ENCODE results near the gene SHCBP1L. TPM values are rescaled to one million over a fixed set of nuclear protein-coding genes. Genes with fewer than 3 reads are reported as not detected.

The SHCBP1L gene
- total RNA-seq, 1 experiment from 2014 or later: not detected

DNA sequence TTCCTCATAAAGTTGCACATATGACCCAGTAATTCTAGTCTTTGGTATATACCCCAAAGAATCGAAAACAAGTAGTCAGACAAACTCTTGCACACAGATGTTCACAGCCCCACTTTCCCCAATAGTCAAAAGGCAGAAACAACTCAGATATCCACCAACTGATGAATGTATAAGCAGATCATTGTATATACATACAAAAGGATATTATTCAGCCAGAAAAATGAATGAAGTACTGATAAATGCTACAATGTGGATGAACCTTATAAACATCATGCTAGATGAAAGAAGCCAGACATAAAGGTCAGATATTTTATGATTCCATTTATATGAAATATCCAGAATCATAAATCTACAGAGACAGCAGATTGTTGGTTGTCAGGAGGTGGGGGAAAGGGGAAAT lies 27.3 kb downstream of the SHCBP1L start:
- Histone ChIP-seq H3T11ph (ENCODE audit: low read length) (no peak overlapping the region), H3K4me2 (ENCODE audit: insufficient read depth, insufficient read length, low read length) (no peak overlapping the region), H2AFZ (ENCODE audit: low read length) (no peak overlapping the region), H4K5ac (ENCODE audit: insufficient read length, low read depth, low read length) (no peak overlapping the region), H2BK5ac (ENCODE audit: insufficient read length, low read length) (no peak overlapping the region), H3K79me2 (ENCODE audit: insufficient read depth, low read length) (no peaks in the 10 kb centered on the region), H3K18ac (ENCODE audit: insufficient read length, low read depth, low read length) (no peak overlapping the region), H2BK120ac (ENCODE audit: low read depth, low read length, poor library complexity, severe bottlenecking) (no peak overlapping the region), H2AK5ac (ENCODE audit: insufficient read length, low read length) (no peak overlapping the region), H3K14ac (ENCODE audit: insufficient read depth, low read length) (no peak overlapping the region), H2BK15ac (ENCODE audit: low read depth, low read length) (no peak overlapping the region), H3K9ac (ENCODE audit: extremely low read depth, insufficient read length, low read length) (no peak overlapping the region), H3K79me1 (ENCODE audit: insufficient read depth, low read depth, low read length, poor library complexity, severe bottlenecking) (no peaks in the 10 kb centered on the region), H4K8ac (replicated peaks; ENCODE audit: insufficient read length, low read depth, low read length) (no peak overlapping the region), H3K9me3 (ENCODE audit: control insufficient read depth, low read depth, low read length) (no peaks in the 10 kb centered on the region), H3K4ac (ENCODE audit: low read depth, low read length) (no peak overlapping the region), H2BK12ac (ENCODE audit: insufficient read length, low read depth, low read length) (no peak overlapping the region), H4K20me1 (ENCODE audit: control insufficient read depth, insufficient read depth, insufficient read length) (no peaks in the 10 kb centered on the region), H4K91ac (ENCODE audit: insufficient read length, low read depth, low read length) (no peak overlapping the region), H2BK20ac (ENCODE audit: low read depth, low read length, poor library complexity, severe bottlenecking) (no peak overlapping the region), H3K4me1 (ENCODE audit: insufficient read depth, low read length) (no peaks in the 10 kb centered on the region), H3K27ac (ENCODE audit: insufficient read length, low read depth, low read length) (no peak overlapping the region), H3K27me3 (ENCODE audit: insufficient read depth, low read length) (no peaks in the 10 kb centered on the region), H3K23ac (ENCODE audit: insufficient read length, low read depth, low read length) (no peak overlapping the region), H3K23me2 (ENCODE audit: insufficient read length, low read depth, low read length, poor library complexity, severe bottlenecking) (no peaks in the 10 kb centered on the region), H3K56ac (ENCODE audit: insufficient read length, low read depth, low read length) (no peak overlapping the region)
- TF ChIP-seq, protein P1, sequence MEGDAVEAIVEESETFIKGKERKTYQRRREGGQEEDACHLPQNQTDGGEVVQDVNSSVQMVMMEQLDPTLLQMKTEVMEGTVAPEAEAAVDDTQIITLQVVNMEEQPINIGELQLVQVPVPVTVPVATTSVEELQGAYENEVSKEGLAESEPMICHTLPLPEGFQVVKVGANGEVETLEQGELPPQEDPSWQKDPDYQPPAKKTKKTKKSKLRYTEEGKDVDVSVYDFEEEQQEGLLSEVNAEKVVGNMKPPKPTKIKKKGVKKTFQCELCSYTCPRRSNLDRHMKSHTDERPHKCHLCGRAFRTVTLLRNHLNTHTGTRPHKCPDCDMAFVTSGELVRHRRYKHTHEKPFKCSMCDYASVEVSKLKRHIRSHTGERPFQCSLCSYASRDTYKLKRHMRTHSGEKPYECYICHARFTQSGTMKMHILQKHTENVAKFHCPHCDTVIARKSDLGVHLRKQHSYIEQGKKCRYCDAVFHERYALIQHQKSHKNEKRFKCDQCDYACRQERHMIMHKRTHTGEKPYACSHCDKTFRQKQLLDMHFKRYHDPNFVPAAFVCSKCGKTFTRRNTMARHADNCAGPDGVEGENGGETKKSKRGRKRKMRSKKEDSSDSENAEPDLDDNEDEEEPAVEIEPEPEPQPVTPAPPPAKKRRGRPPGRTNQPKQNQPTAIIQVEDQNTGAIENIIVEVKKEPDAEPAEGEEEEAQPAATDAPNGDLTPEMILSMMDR (conservative IDR thresholded peaks at IDR 0.05): no peak
- WGBS (ENCODE audit: extremely low coverage, insufficient read length, low lambda C conversion rate): no CpG with 5 or more reads among the region's 1 CpG
- H3K4me3 Mint-ChIP-seq: no peak overlapping the region
- no peak for DNase-seq
- no peaks in the 10 kb centered on the region for H3K36me3 Mint-ChIP-seq (ENCODE audit: insufficient read depth in 1 of 3, low read depth in 3 of 3)
- no peak overlapping the region for H3K27ac Mint-ChIP-seq
- no peaks in the 10 kb centered on the region for H3K4me1 Mint-ChIP-seq
- no peaks in the 10 kb centered on the region; the same call in 1 of the 2 replicates for H3K27me3 Mint-ChIP-seq (ENCODE audit: low read depth)
- H3K9me3 Mint-ChIP-seq: no peaks in the 10 kb centered on the region
